Fibroblast of the conjunctiva (primary cell): ENCODE data around the gene C5orf34.
"Not testable (repeated sequence)": the region's sequence is repeated elsewhere in the genome, so short reads cannot be mapped to it uniquely, and the experiment has no call there.

Experiments
- DNase-seq: peaks from one replicate; pipeline ENCODE4 v3.0.0-alpha.2; 2010; ENCODE audit warnings: low read depth

C5orf34 gene

GRCh38 chr5:43514816-43515677 is at the start of gene C5orf34:
TSS of gene C5orf34 (minus strand) at chr5:43515148. CDS start at chr5:43509339, 5,809 bp downstream.
- peak; percentile 94 for DNase-seq

GRCh38 chr5:43564289-43564850 is 49.4 kb upstream of the C5orf34 start:
- DNase-seq = no peak

GRCh38 chr5:43563321-43563720 is 48.4 kb upstream of the C5orf34 start:
- no peak for DNase-seq

GRCh38 chr5:43561356-43561755 is 46.4 kb upstream of the C5orf34 start:
- no peak for DNase-seq

GRCh38 chr5:43560128-43560527 is 45.2 kb upstream of the C5orf34 start:
- peak; percentile 36 for DNase-seq

GRCh38 chr5:43556857-43557542 is 42.1 kb upstream of the C5orf34 start, which contains the start of gene PAIP1:
TSS of gene PAIP1 (minus strand) at chr5:43557077. CDS start at chr5:43556846, 231 bp downstream.
- peak; percentile 61 for DNase-seq

GRCh38 chr5:43556607-43556856 is 41.6 kb upstream of the C5orf34 start:
- DNase-seq = not testable (repeated sequence)

GRCh38 chr5:43555895-43556606 is 41.1 kb upstream of the C5orf34 start:
- no peak for DNase-seq

GRCh38 chr5:43554497-43554896 is 39.5 kb upstream of the C5orf34 start:
- no peak for DNase-seq

- DNase-seq = no peak
Observed at GRCh38 chr5:43553381-43553780, 38.4 kb upstream of the C5orf34 start.

- no peak for DNase-seq
Observed at GRCh38 chr5:43551731-43552130, 36.8 kb upstream of the C5orf34 start.

- not testable (repeated sequence) for DNase-seq
Observed at GRCh38 chr5:43549272-43549671, 34.3 kb upstream of the C5orf34 start.

GRCh38 chr5:43548358-43548757 is 33.4 kb upstream of the C5orf34 start:
- no peak for DNase-seq

GRCh38 chr5:43547532-43547931 is 32.6 kb upstream of the C5orf34 start:
- no peak for DNase-seq

GRCh38 chr5:43543434-43543833 is 28.5 kb upstream of the C5orf34 start:
- no peak for DNase-seq

GRCh38 chr5:43540746-43541145 is 25.8 kb upstream of the C5orf34 start:
- DNase-seq = no peak

GRCh38 chr5:43536972-43537371 is 22.0 kb upstream of the C5orf34 start:
- no peak for DNase-seq

- DNase-seq = no peak
Observed at GRCh38 chr5:43533646-43534045, 18.7 kb upstream of the C5orf34 start.

GRCh38 chr5:43530648-43531047 is 15.7 kb upstream of the C5orf34 start:
- DNase-seq = no peak

- peak; percentile 82 for DNase-seq
Observed at GRCh38 chr5:43523662-43524072, 8.7 kb upstream of the C5orf34 start.

GRCh38 chr5:43520615-43521014 is 5.7 kb upstream of the C5orf34 start:
- DNase-seq = no peak

- DNase-seq = no peak
Observed at GRCh38 chr5:43515678-43516048, 715 bp upstream of the C5orf34 start.

- peak; percentile 26 for DNase-seq
Observed at GRCh38 chr5:43514471-43514815, 505 bp downstream of the C5orf34 start.
